ENCODE results near the gene URI1.
A peak's percentile ranks its signal among the peaks of the same experiment; 100 is the strongest.
"Not testable (repeated sequence)": the region's sequence is repeated elsewhere in the genome, so short reads cannot be mapped to it uniquely, and the experiment has no call there.

URI1 gene

DNA sequence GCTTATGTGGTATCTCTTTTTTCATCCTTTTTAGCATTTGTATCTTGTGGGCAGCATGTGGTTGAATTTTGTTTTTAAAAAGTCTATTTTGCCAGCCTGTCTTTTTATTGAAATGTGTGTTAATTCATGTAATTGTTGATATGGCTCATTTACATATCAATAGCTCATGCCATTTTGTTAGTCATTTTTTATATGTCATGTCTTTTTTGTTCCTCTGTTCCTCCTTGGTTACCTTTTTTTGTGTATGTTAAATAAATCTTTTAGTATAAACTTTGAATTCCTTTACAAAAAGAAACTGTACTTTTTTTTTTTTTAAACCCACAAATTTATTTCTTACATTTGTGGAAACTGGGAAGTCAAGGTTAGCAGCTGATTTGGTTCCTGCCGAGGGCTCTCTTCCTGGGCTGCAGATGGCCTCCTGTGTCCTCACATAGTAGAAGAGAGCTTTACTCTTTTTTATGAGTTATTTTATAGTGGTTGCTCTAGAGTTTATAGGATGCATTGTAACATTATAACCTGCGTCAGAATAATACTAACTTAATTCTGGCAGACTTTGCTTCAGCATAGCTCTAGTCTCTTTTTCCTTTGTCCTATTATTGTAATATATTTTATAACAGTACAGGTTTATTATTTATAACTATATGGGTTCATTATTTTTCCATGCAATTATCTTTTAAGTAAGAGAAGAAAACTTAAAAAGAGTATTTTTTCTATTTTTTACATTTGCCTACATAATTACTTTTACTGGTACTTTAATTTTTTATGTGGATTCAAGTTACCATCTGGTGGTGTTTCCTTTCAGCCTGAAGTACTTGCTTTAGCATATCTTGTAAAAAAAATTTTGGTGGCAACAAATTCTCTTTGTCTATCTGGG lies 86.3 kb downstream of the URI1 start:
- no peak for DNase-seq

DNA sequence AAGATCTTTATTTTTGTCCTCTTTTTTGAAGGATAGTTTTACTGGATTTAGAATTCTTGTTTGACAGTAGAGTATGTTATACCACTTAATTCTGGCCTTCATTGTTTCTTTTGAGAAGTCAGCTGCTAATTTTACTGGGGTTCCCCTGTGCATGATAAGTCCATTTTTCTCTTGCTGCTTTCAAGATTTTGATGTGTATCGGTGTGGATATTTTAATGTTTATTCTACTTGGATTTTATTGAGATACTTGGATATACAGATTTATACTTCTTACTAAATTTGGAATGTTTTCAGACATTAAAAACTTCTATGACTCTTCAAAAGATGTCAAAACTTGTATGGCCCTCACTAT lies 86.9 kb downstream of the URI1 start:
- no peak for DNase-seq

DNA sequence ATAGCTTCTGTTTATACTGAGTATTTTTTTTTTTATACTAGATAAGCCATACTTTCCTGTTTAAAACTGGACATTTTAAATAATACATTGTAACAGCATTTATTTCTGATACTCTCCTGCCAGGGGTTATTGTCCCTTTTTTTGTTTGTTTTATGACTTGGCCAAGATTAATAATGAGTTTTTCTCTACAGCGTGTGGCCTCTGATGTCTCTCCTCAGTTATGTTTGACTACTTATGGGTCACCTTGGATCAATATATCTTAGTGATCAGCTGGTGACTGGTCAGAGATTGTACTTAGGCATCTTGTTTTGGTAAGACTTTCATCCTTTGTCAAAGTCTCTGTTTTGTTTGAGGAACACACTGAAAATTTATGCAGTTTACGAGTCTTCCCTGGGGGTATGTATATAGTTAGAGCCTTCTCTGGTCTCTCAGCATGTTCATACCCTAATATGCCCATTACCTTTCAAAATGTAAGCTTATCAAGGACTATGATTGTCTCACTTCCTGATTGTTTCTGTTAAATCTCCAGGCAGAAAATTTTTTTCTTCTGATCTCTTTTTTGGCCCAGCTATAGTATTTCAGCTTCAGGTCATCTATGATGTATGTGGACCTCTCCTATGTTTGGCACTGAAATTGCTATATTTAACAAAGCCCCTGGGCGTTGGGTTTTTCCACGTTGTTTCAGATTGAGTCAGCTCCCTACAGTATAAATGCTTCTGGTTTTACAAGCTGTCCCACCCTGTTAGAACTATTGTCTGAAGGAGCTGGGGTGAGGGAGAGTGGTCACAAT lies 87.9 kb downstream of the URI1 start:
- DNase-seq, result peak; percentile 57

- no peak for DNase-seq
Observed at GRCh38 chr19:30034321-30034720, 92.3 kb downstream of the URI1 start.

DNA sequence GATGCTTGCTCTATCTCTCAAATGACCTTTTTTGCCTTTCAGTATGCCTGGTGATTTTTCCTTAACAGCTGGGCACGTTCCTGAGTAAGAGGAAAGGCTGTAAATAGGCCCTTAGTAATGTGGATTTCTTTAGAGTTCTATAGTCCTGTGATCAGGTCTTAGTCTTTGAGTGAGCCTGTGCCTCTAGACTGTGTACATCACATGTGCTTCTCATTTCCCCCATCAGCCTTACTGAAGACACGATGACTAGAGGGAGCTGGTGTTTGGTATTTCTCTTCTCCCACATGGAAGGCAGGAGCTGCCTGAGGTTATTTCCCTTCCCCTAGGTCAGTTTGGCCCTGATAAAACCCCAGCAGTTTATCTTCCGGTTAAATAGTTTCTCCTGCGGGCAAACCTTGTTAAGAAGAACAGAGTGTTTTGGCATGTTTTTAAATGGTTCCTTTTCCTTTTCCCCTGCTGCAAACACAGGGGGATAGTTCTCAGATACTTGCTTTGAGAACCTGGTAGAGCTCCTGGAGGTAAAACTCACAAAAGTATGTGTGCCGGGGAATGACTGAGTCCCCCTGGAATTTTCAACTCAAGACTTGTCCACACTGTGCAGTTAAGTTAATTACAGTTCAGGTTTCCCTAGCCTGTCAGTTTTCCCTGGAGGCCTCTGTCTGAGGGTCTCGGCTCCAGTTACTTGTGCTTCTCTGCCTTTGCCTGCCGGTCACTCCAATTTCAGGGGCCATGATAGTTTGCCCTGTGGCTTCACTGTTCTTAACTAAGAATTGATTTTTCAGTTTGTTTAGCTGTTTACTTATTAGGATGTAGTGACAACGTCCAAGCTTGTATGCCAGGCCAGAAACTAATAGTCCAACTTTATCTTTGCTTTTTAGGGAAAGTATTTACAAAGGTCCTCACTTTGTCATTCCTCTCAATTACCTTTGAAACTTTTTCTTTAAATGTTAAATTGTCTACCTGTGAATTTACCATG lies 94.4 kb downstream of the URI1 start:
- DNase-seq, result no peak

- no peak for DNase-seq
Observed at GRCh38 chr19:30037835-30038234, 95.8 kb downstream of the URI1 start.

DNA sequence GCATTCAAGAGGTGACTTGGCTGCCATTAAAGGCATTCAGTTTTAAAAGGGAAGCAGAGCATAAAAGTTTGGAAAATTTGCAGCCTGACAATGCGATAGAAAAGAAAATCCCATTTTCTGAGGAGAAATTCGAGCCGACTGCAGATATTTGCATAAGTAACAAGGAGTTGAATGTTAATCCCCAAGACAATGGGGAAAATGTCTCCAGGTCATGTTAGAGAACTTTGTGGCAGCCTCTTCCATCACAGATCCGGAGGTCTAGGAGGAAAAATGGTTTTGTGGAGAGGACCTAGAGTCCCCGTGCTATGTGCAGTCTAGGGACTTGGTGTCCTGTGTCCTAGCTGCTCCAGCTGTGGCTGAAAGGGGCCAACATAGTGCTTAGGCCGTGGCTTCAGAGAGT lies 99.9 kb downstream of the URI1 start:
- not testable (repeated sequence) for DNase-seq

- DNase-seq, result not testable (repeated sequence)
Observed at GRCh38 chr19:30043008-30043407, 101.0 kb downstream of the URI1 start.

DNA sequence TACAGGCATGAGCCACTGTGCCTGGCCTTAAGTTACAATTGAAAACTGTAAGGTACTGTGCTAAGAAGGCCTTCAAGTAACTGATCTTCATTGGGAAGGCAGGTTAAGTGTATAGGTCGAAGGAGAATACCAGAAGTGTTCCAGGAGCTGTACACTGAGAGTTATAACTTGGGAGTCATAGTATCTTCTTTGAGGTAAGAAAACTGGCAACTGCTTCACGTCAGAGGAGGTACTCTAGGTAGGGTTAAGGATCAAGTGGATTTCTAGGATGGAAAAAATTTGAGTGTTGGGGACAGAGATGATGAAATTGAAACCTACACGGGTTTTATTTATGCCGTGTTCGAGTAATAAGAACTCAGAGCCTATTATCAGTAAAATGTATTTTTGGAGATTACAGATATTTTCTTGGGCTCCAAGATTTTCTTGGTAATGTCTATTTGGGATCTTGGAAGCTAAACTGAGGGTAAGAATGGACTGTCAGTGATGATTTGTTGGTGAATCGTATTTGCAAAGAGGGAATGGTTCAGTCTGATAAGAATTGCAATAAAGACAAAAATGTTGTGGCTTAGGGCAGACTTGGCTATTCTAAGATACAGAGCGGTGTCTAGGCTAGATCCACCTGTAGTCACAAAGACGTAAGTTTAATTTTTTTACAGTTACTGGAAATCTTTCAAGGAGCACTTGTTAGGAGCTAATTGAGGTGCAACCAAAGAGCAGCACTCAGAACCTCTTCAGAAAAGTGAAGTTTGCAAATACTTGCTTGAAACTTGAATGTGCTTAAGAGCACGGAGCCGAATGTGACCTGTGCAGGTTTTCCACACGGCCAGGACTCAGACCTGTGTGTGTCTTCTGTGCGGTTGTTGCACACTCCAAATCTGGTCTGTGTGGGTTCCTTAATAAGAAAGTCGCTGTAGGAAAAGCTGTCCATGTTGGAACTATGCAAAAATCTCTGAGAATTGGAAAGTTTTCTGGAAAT lies 102.5 kb downstream of the URI1 start:
- no peak for DNase-seq

DNA sequence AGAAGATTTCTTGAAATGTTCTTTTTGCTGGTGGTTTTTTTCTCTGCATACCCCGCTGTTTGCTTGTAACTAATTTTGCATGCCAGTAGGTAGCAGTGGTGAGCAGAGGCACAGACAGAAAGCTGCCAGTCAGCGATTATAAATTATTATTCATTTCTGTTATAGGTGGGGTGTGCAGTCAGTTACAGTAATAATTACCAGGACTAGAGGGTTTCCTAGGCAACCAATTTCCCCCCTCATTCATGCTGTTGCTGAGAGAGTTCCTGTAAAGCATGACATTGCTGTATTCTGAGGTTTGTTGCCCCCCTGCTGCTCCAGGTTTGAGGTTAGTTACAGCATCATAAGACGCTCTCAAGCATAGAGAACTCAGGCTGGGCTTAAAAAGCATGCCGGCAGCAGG lies 104.5 kb downstream of the URI1 start:
- DNase-seq, result peak; percentile 18

DNA sequence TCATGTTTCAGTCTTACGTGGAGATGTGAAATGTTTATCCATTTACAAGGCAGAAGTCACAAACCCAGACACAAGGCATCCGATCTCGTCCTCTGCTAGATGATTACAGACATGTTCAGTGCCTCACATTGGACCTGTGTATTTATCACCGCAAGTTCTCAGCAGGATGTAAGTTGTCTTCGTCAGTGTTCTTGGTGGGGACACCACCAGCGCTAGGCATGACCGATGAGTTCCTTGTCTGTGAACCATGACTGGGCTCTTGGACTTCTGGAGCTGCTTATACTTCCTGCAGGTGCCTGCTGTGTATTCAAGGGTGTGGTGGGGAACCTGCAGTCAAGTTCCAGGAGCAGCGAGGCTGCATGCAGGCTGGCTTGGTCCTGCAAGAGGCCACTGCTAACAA lies 105.4 kb downstream of the URI1 start:
- no peak for DNase-seq

- DNase-seq, result no peak
Observed at GRCh38 chr19:30049226-30049625, 107.2 kb downstream of the URI1 start.

DNA sequence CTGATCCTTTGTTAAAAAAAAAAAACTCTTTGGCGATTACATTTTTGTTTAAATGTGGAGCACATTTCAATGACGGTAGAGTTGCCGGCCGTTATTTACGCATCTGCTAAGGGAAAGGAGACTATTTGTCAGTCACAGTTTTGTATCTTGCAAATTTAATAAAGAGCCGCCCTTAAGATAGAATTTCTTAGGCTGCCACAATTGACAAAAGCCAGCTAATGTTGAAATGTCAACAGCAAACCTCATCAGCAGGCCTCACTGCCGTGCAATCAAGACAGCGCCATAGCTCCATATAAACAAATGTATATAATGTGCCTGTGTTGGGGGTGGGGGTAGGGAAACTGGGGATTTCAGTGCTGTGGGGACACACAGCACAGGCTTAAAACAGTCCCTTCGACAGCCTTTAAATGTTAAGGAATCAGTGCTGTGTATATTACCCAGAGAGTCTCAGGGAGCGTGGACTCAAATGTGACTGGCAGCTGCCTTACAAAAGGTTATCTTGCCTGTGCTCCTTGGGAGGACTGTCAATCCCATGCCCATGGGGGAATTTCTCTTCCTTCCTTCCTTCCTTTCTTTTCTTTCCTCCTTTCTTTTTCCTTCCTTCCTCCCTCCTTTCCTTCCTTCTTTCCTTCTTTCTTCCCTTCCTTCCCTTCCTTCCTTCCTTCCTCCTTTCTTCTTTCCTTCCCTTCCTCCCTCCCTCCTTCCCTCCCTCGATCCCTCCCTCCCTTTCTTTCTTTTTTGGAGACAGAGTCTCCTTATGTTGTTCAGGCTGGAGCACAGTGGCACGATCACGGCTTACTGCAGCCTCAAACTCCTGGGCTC lies 108.0 kb downstream of the URI1 start:
- no peak for DNase-seq

DNA sequence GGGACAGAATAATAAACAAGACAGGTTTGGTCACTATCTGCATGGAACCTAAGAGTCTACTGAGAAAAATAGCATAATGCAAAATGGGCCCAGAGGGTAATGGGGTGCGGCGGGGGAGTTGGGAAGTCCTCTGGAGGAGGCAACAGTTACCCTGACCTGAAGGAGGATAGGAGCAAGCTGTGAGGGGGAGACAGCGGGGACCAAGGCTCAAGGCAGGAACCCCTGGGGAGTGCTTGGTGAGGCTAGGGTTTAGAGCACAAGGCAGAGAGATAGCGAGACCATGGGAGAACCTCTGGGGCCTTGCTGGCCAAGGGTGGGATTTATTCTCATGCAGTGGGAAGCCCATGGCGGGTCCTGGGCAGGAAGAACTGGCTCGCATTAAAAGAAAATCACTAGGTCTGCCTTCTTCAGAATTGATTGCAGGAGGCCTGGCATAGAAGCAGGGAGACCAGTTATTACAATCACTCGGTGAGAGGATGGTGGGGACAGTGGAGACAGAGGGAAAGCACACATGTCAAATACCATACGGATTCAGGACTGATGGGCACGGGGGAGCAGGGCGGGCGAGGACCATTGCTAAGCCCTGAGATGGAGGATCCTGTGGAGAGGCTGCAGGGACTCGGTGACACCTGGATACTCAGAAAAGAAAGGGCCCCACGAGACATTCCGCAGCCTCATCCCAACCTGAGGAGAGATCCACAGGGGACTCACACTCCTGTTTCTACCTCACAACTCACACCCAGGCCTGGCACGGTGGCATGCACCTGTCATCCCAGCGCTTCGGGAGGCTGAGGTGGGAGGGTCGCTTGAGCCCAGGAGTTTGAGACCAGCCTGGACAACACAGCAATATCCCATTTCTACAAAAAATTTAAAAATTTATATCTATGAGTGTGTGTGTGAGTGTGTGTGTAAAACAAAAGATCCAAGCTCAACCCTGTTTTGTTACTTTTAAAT lies 110.4 kb downstream of the URI1 start:
- DNase-seq, result no peak

DNA sequence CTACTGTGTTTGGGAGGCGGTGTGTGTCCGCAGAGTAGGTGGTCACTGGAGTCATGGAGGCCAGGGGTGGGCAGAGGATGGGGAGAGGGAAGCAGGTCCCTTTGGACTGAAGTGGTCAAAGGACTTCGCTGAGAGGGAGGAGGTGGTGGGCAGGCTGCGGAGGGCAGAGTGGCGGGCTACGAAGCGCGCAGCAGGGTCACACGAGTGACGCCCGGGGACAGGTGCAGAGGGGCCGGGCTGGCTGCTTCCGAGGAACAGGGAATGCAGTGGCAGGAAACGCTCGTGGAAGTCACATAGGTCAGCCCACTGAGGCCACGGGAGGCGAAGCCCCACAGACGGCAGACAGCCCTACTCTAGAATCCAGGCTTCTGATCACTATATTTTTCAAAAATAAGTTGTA lies 111.5 kb downstream of the URI1 start:
- no peak for DNase-seq

- DNase-seq, result no peak
Observed at GRCh38 chr19:30054210-30054609, 112.2 kb downstream of the URI1 start.

GRCh38 chr19:30056580-30056979 lies 114.5 kb downstream of the URI1 start:
- no peak for DNase-seq

- no peak for DNase-seq
Observed at GRCh38 chr19:30059741-30060457, 117.9 kb downstream of the URI1 start.
